Lower leg skin (tissue), 4 donors: Measurements from ENCODE around the gene XRCC6. TPM values are rescaled to one million over a fixed set of nuclear protein-coding genes. Genes with fewer than 3 reads are reported as not detected.
A peak's percentile ranks its signal among the peaks of the same experiment; 100 is the strongest.
"Not testable (repeated sequence)": the region's sequence is repeated elsewhere in the genome, so short reads cannot be mapped to it uniquely, and the experiment has no call there.

ENCODE experiments used
- DNase-seq, 2 donors: peaks; one replicate each; pipeline ENCODE4 v3.0.0-alpha.2; 2019; ENCODE audit warnings: low spot score in 2 of 2
- H3K4me3 ChIP-seq: fragments of 200-600 bp; sonication (generic); 2 replicates; pipeline ENCODE4 v1.5.1; 2017; ENCODE audit warnings: mild to moderate bottlenecking, low read depth; ENCODE audit not compliant: poor library complexity, severe bottlenecking
- CTCF ChIP-seq, 3 donors: fragments of 450-650 bp; IDR thresholded peaks; one replicate each; pipeline ENCODE4 v1.5.1; 2016; ENCODE audit warnings: antibody characterized with exemption in 3 of 3, mild to moderate bottlenecking in 3 of 3, moderate library complexity in 2 of 3
- POLR2A ChIP-seq, 2 donors: fragments of 450-650 bp; IDR thresholded peaks; one replicate each; pipeline ENCODE4 v1.6.1; 2016 to 2017; ENCODE audit warnings: antibody characterized with exemption in 2 of 2, mild to moderate bottlenecking in 1 of 2, moderate library complexity in 1 of 2
- WGBS, 2 donors: methylation state at CpG; one replicate each; pipeline ENCODE4 v1.1.5; 2018; 5-methylcytosine and 5-hydroxymethylcytosine counted together
- intact Hi-C: fragments of 100-400 bp; cut with DNase I; formaldehyde crosslinking; loops from one replicate; pipeline ENCODE4 v1.15.0; 2023; ENCODE audit warnings: low total_unique reads
- total RNA-seq, 4 donors: library from RNA; depleted of rRNA; stranded (reverse); fragments of >200 nt; gene quantifications; one replicate each; pipeline ENCODE4 v1.1.0, GENCODE V29; 2016

The XRCC6 gene
- total RNA-seq, 4 donors from 2014 or later = 150 to 204 (median 161) TPM

GRCh38 chr22:41658869-41659268, 37.8 kb downstream of the XRCC6 start:
- WGBS, 2 donors = 90 to 93% methylated on average over 17 of the region's 17 CpGs
- intact Hi-C loops = no loop called here
- TF ChIP-seq CTCF (IDR thresholded peaks at IDR 0.05) (no peak), POLR2A (IDR thresholded peaks at IDR 0.05) (no peak)

DNA sequence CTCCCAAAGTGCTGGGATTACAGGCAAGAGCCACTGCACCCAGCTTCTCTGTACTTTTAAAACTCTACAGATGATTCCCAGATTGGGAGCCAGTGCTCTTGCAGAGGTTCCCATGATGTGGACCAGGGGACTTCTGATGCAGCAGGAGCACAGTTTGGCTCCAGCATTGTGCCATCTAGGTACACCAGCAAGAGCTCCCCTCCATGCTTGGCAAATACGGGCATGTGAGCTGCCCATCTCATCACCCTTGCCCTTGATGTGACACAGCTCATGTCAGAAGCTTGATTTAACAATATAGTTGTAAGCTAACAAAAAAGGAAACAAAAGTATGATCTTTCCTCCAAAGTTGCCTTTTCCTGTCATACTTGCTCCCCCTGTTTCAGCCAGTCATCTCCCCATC, 38.8 kb downstream of the XRCC6 start:
- intact Hi-C loops = no loop called here
- peak in 1 of 2 donors; percentile 42 for DNase-seq
- TF ChIP-seq CTCF (IDR thresholded peaks at IDR 0.05) (no peak), POLR2A (IDR thresholded peaks at IDR 0.05) (no peak)
- WGBS, 2 donors = 89 to 96% methylated on average over 1 of the region's 1 CpG
- H3K4me3 ChIP-seq = no peak overlapping the region

More at GRCh38 chr22:41658869-41659268, 37.8 kb downstream of the XRCC6 start:
- DNase-seq = peak in 1 of 2 donors; percentile 61
- H3K4me3 ChIP-seq = no peak overlapping the region

- intact Hi-C loops = no loop called here
- H3K4me3 ChIP-seq = no peak overlapping the region
- 86 to 89% methylated on average over 3 of the region's 3 CpGs for WGBS, 2 donors
- TF ChIP-seq POLR2A (IDR thresholded peaks at IDR 0.05) (no peak), CTCF (IDR thresholded peaks at IDR 0.05) (no peak)
- peak in 1 of 2 donors; percentile 37 for DNase-seq
Measured at GRCh38 chr22:41660416-41660815, 39.3 kb downstream of the XRCC6 start.

DNA sequence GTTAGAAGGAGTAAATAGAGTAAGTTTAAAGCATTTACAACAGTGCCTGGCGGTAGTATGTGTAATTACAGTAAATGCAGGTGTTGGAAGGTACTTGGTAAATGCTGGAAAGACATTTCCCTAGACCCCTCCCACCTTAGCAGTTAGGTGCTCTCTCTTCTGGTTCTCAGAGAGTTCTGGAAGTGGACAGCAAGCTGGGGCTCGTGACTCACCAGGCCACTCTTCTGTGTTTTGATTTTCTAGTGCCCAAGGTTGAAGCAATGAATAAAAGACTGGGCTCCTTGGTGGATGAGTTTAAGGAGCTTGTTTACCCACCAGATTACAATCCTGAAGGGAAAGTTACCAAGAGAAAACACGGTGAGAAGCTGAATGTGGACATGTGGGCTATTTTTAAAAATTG, 40.0 kb downstream of the XRCC6 start:
- peak in 1 of 2 donors; percentile 20 for DNase-seq
- intact Hi-C loops = no loop called here
- TF ChIP-seq POLR2A (IDR thresholded peaks at IDR 0.05) (no peak), CTCF (IDR thresholded peaks at IDR 0.05) (no peak)
- 94 to 97% methylated on average over 3 of the region's 3 CpGs for WGBS, 2 donors
- H3K4me3 ChIP-seq = no peak overlapping the region

GRCh38 chr22:41661713-41662112, 40.6 kb downstream of the XRCC6 start:
- TF ChIP-seq POLR2A (IDR thresholded peaks at IDR 0.05) (no peak), CTCF (IDR thresholded peaks at IDR 0.05) (no peak)
- H3K4me3 ChIP-seq = no peak overlapping the region
- no peak for DNase-seq
- intact Hi-C loops = no loop called here
- 95% methylated on average over 2 of the region's 2 CpGs for whole genome bisulfite sequencing, 2 donors

DNA sequence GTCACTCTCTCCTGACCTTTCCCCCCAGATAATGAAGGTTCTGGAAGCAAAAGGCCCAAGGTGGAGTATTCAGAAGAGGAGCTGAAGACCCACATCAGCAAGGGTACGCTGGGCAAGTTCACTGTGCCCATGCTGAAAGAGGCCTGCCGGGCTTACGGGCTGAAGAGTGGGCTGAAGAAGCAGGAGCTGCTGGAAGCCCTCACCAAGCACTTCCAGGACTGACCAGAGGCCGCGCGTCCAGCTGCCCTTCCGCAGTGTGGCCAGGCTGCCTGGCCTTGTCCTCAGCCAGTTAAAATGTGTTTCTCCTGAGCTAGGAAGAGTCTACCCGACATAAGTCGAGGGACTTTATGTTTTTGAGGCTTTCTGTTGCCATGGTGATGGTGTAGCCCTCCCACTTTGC, 42.5 kb downstream of the XRCC6 start:
- H3K4me3 ChIP-seq, intact Hi-C loops: not testable (repeated sequence)
- peak in 1 of 2 donors; percentile 67 for DNase-seq
- WGBS, 2 donors = 82 to 84% methylated on average over 9 of the region's 9 CpGs
